HepG2 (cell line): ENCODE measurements around the gene UQCRFS1. TPM values are rescaled to one million over a fixed set of nuclear protein-coding genes. Genes with fewer than 3 reads are reported as not detected.

Experiments used
- CREM ChIP-seq, 2 experiments: sonication (generic) in 1 of 2; formaldehyde crosslinking in 1 of 2; IDR thresholded peaks; 2 replicates each; pipeline versions ENCODE4 v1.4.0 to v1.6.1; 2016 to 2020; ENCODE audit warnings: antibody characterized with exemption in 1 of 2, mild to moderate bottlenecking in 1 of 2, missing genetic modification reagents in 1 of 2
- ELF4 ChIP-seq: sonication (generic); formaldehyde crosslinking; IDR thresholded peaks from 2 replicates; pipeline ENCODE4 v1.5.0; 2020; ENCODE audit warnings: missing genetic modification reagents, mild to moderate bottlenecking, moderate library complexity, borderline replicate concordance
- GTF2F1 ChIP-seq: fragments of 150-350 bp; IDR thresholded peaks from 2 replicates; pipeline ENCODE4 v1.6.1; 2014; ENCODE audit warnings: low read length
- HDAC2 ChIP-seq: sonication (generic); formaldehyde crosslinking; IDR thresholded peaks from 2 replicates; pipeline ENCODE4 v1.4.0; 2020; ENCODE audit warnings: missing genetic modification reagents
- ISL2 ChIP-seq: sonication (generic); formaldehyde crosslinking; IDR thresholded peaks from 2 replicates; pipeline ENCODE4 v1.5.0; 2020; ENCODE audit warnings: missing genetic modification reagents
- KDM2A ChIP-seq: sonication (generic); formaldehyde crosslinking; IDR thresholded peaks from 2 replicates; pipeline ENCODE4 v1.4.0; 2020; ENCODE audit warnings: low read depth, missing genetic modification reagents, borderline replicate concordance
- NFIB ChIP-seq: sonication (generic); formaldehyde crosslinking; IDR thresholded peaks from 2 replicates; pipeline ENCODE4 v1.9.0; 2021; ENCODE audit warnings: missing genetic modification reagents, mild to moderate bottlenecking, borderline replicate concordance
- PPARG ChIP-seq: conservative IDR thresholded peaks from 2 replicates; pipeline ENCODE4 v1.6.1; 2016; ENCODE audit warnings: missing biosample characterization, missing genetic modification reagents
- ZNF138 ChIP-seq: sonication (generic); formaldehyde crosslinking; IDR thresholded peaks from 2 replicates; pipeline ENCODE4 v1.5.0; 2020; ENCODE audit warnings: mild to moderate bottlenecking, low read depth, missing genetic modification reagents
- ZNF143 ChIP-seq: sonication (generic); formaldehyde crosslinking; IDR thresholded peaks from 2 replicates; pipeline ENCODE4 v1.4.0; 2020; ENCODE audit warnings: missing genetic modification reagents
- ZNF501 ChIP-seq: sonication (generic); formaldehyde crosslinking; IDR thresholded peaks from 2 replicates; pipeline ENCODE4 v1.5.1; 2020; ENCODE audit warnings: mild to moderate bottlenecking, moderate library complexity, missing genetic modification reagents
- ZNF788 ChIP-seq: sonication (generic); formaldehyde crosslinking; IDR thresholded peaks from 2 replicates; pipeline ENCODE4 v1.5.0; 2020; ENCODE audit warnings: mild to moderate bottlenecking, missing genetic modification reagents, borderline replicate concordance
- ZNF790 ChIP-seq: sonication (generic); formaldehyde crosslinking; IDR thresholded peaks from 2 replicates; pipeline ENCODE4 v1.8.0; 2022; ENCODE audit warnings: missing genetic modification reagents, mild to moderate bottlenecking, borderline replicate concordance
- polyA plus RNA-seq, 8 experiments: library from polyadenylated mRNA; depleted of rRNA in 3 of 8; stranded (reverse) in 7 of 8; unstranded in 1 of 8; fragments of >200 nt; fragmentation: Illumina TruSeq in 4 of 8; extraction: Trizol in 4 of 8; gene quantifications; 2 replicates each; pipeline versions ENCODE4 v1.2.1 to v1.2.3, GENCODE V29; 2011 to 2016; ENCODE audit warnings: low read depth in 4 of 8, missing spikeins in 1 of 8, mixed read lengths in 1 of 8; ENCODE audit not compliant: insufficient read depth in 1 of 8
- total RNA-seq, 5 experiments: library from RNA; depleted of rRNA; stranded (reverse); fragments of >200 nt; fragmentation: Illumina TruSeq; extraction: Trizol; gene quantifications; 2 replicates each; pipeline ENCODE4 v1.2.3, GENCODE V29; 2016; ENCODE audit warnings: low read depth in 1 of 5
- TF ChIP-seq, protein P1 (sequence below): sonication (generic); formaldehyde crosslinking; IDR thresholded peaks from 2 replicates; pipeline ENCODE4 v1.4.0; 2020; ENCODE audit warnings: missing genetic modification reagents
- TF ChIP-seq, protein P2 (sequence below): sonication (generic); formaldehyde crosslinking; IDR thresholded peaks from 2 replicates; pipeline ENCODE4 v1.4.0; 2020; ENCODE audit warnings: missing genetic modification reagents
- TF ChIP-seq, protein P3 (sequence below): sonication (generic); formaldehyde crosslinking; IDR thresholded peaks from 2 replicates; pipeline ENCODE4 v1.5.0; 2020; ENCODE audit warnings: missing genetic modification reagents
- TF ChIP-seq, protein P4 (sequence below): sonication (generic); formaldehyde crosslinking; IDR thresholded peaks from 2 replicates; pipeline ENCODE4 v1.5.0; 2020; ENCODE audit warnings: missing genetic modification reagents, mild to moderate bottlenecking, borderline replicate concordance
- TF ChIP-seq, protein P5 (sequence below): sonication (generic); formaldehyde crosslinking; IDR thresholded peaks from 2 replicates; pipeline ENCODE4 v1.4.0; 2020; ENCODE audit warnings: missing genetic modification reagents

The UQCRFS1 gene
- total and polyA plus RNA-seq, 2 of the 13 experiments (the other 11 are each of a cell fraction or from before 2014, with no cell fraction given), result 49.5 to 51.1 TPM

DNA sequence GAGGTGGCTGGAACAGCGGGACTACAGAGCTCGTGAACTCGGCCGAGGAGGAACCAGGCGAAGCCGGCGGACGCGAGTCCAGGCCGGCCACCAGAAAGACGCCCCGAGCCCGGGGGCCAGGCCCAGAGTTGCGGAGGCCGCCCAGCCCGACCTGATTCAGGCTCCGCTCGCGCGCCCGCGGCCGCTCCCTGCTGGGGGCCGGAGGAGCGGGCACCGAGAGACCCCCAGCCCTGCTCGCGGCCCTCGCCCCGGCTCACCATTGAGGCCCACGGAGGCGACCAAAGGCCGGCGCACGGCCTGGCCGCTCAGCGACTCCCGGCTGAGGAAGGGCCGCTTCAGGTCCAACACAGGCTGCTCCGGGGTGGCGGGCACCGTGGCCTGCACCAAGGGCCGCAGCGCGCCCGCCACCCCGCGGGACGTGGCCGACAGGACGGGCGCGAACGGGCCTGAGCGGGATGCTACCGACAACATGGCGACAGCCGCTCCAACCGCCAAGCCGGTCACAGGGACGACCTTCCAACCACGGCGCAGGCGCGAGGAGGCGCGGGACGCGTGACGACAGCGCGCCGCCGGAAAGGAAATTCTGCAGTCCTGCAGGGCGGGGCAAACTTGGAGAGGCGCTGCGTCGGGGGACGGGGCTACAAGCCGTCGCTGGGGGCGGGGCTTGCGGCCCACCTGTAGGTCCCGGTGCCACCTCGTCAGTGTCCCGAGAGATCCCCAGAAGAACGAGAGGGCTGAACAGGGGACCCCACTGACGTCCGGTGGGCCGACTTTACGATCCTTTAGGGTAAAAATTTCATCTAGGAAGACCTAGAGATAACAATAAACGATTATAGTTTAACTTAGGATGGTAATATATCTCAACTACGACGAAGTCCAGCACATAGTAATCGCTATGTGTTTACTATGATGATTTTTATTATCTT is at the start of gene UQCRFS1 (continued):
- TF ChIP-seq, protein P1, sequence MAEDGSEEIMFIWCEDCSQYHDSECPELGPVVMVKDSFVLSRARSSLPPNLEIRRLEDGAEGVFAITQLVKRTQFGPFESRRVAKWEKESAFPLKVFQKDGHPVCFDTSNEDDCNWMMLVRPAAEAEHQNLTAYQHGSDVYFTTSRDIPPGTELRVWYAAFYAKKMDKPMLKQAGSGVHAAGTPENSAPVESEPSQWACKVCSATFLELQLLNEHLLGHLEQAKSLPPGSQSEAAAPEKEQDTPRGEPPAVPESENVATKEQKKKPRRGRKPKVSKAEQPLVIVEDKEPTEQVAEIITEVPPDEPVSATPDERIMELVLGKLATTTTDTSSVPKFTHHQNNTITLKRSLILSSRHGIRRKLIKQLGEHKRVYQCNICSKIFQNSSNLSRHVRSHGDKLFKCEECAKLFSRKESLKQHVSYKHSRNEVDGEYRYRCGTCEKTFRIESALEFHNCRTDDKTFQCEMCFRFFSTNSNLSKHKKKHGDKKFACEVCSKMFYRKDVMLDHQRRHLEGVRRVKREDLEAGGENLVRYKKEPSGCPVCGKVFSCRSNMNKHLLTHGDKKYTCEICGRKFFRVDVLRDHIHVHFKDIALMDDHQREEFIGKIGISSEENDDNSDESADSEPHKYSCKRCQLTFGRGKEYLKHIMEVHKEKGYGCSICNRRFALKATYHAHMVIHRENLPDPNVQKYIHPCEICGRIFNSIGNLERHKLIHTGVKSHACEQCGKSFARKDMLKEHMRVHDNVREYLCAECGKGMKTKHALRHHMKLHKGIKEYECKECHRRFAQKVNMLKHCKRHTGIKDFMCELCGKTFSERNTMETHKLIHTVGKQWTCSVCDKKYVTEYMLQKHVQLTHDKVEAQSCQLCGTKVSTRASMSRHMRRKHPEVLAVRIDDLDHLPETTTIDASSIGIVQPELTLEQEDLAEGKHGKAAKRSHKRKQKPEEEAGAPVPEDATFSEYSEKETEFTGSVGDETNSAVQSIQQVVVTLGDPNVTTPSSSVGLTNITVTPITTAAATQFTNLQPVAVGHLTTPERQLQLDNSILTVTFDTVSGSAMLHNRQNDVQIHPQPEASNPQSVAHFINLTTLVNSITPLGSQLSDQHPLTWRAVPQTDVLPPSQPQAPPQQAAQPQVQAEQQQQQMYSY (CRISPR knock-in tag), result no peak
- 0 out of 2 replicates have a peak, but pooled peaks have one; percentile 64 for TF ChIP-seq ZNF790 (CRISPR knock-in tag)
- TF ChIP-seq, protein P2, sequence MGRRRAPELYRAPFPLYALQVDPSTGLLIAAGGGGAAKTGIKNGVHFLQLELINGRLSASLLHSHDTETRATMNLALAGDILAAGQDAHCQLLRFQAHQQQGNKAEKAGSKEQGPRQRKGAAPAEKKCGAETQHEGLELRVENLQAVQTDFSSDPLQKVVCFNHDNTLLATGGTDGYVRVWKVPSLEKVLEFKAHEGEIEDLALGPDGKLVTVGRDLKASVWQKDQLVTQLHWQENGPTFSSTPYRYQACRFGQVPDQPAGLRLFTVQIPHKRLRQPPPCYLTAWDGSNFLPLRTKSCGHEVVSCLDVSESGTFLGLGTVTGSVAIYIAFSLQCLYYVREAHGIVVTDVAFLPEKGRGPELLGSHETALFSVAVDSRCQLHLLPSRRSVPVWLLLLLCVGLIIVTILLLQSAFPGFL (CRISPR knock-in tag), result no peak
- TF ChIP-seq KDM2A (CRISPR knock-in tag), result peak; percentile 79
- no peak for TF ChIP-seq GTF2F1
- TF ChIP-seq ZNF138 (CRISPR knock-in tag), result no peak
- peak; percentile 47 for TF ChIP-seq HDAC2 (CRISPR knock-in tag)
- TF ChIP-seq ZNF788 (CRISPR knock-in tag), result peak; percentile 81; the same call in 1 of the 2 replicates
- no peak for TF ChIP-seq ELF4 (CRISPR knock-in tag)
- TF ChIP-seq, protein P3, sequence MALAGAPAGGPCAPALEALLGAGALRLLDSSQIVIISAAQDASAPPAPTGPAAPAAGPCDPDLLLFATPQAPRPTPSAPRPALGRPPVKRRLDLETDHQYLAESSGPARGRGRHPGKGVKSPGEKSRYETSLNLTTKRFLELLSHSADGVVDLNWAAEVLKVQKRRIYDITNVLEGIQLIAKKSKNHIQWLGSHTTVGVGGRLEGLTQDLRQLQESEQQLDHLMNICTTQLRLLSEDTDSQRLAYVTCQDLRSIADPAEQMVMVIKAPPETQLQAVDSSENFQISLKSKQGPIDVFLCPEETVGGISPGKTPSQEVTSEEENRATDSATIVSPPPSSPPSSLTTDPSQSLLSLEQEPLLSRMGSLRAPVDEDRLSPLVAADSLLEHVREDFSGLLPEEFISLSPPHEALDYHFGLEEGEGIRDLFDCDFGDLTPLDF (CRISPR knock-in tag), result 0 out of 2 replicates have a peak, but pooled peaks have one; percentile 45
- TF ChIP-seq CREM (IDR thresholded peaks at IDR 0.05), result peak; percentile 69
- no peak for TF ChIP-seq CREM (CRISPR knock-in tag; IDR thresholded peaks at IDR 0.05)
- TF ChIP-seq, protein P4, sequence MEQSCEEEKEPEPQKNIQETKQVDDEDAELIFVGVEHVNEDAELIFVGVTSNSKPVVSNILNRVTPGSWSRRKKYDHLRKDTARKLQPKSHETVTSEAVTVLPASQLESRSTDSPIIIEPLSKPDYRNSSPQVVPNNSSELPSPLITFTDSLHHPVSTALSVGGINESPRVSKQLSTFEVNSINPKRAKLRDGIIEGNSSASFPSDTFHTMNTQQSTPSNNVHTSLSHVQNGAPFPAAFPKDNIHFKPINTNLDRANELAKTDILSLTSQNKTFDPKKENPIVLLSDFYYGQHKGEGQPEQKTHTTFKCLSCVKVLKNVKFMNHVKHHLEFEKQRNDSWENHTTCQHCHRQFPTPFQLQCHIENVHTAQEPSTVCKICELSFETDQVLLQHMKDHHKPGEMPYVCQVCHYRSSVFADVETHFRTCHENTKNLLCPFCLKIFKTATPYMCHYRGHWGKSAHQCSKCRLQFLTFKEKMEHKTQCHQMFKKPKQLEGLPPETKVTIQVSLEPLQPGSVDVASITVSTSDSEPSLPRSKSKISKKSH (CRISPR knock-in tag), result 0 out of 2 replicates have a peak, but pooled peaks have one; percentile 58
- TF ChIP-seq, protein P5, sequence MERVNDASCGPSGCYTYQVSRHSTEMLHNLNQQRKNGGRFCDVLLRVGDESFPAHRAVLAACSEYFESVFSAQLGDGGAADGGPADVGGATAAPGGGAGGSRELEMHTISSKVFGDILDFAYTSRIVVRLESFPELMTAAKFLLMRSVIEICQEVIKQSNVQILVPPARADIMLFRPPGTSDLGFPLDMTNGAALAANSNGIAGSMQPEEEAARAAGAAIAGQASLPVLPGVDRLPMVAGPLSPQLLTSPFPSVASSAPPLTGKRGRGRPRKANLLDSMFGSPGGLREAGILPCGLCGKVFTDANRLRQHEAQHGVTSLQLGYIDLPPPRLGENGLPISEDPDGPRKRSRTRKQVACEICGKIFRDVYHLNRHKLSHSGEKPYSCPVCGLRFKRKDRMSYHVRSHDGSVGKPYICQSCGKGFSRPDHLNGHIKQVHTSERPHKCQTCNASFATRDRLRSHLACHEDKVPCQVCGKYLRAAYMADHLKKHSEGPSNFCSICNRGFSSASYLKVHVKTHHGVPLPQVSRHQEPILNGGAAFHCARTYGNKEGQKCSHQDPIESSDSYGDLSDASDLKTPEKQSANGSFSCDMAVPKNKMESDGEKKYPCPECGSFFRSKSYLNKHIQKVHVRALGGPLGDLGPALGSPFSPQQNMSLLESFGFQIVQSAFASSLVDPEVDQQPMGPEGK (CRISPR knock-in tag), result peak; percentile 46; the same call in 1 of the 2 replicates
- TF ChIP-seq PPARG (CRISPR knock-in tag), result no peak
- peak; percentile 67 for TF ChIP-seq ZNF501
- no peak for TF ChIP-seq NFIB (CRISPR knock-in tag)
- TF ChIP-seq ZNF143 (CRISPR knock-in tag), result no peak
- 0 out of 2 replicates have a peak, but pooled peaks have one; percentile 39 for TF ChIP-seq ISL2 (CRISPR knock-in tag)
